Measurements from ENCODE around the gene SLC1A3. TPM values are rescaled to one million over a fixed set of nuclear protein-coding genes. Genes with fewer than 3 reads are reported as not detected.

Gene SLC1A3
- polyA plus RNA-seq, 1 donor, result 4.2 TPM

DNA sequence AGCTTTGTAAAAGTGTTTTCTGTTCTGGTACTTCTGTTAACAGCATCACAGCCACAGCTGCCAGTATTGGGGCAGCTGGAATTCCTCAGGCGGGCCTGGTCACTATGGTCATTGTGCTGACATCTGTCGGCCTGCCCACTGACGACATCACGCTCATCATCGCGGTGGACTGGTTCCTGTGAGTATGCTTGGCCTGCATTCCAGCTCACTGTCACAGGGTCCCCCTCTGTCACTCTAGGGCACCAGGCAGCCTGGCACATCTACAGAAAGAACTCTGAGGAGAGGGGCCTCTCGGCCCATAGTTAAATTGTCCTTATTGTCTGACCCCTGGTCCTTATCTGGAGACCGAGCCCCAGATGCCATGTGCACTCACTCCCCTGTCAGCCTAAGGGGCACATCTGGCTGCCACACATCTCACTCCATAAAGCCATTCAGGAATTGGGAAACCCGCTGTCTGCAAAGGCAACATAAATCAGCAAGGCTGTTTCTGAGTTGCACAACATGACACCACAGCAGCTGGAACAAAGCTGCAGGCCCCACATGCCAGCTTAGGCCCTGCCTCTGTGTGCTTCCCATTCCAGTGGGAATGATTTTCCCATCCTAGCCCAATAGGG, 77.5 kb downstream of the SLC1A3 start:
- no CpG with 5 or more reads among the region's 9 CpGs for WGBS (ENCODE audit: insufficient coverage, low lambda C conversion rate)
- Histone ChIP-seq H3K27me3 (ENCODE audit: control insufficient read depth, insufficient read depth, low read length) (no peaks in the 10 kb centered on the region), H3K36me3 (ENCODE audit: control insufficient read depth, insufficient read depth, low read length) (no peaks in the 10 kb centered on the region), H3K4me1 (ENCODE audit: control insufficient read depth, insufficient read depth, low read length) (no peaks in the 10 kb centered on the region), H3K27ac (ENCODE audit: low read length) (no peak overlapping the region), H3K9me3 (ENCODE audit: control insufficient read depth, low read depth, low read length) (no peaks in the 10 kb centered on the region), H3K4me3 (ENCODE audit: low read length) (no peak overlapping the region)
- DNase-seq, result no peak

DNA sequence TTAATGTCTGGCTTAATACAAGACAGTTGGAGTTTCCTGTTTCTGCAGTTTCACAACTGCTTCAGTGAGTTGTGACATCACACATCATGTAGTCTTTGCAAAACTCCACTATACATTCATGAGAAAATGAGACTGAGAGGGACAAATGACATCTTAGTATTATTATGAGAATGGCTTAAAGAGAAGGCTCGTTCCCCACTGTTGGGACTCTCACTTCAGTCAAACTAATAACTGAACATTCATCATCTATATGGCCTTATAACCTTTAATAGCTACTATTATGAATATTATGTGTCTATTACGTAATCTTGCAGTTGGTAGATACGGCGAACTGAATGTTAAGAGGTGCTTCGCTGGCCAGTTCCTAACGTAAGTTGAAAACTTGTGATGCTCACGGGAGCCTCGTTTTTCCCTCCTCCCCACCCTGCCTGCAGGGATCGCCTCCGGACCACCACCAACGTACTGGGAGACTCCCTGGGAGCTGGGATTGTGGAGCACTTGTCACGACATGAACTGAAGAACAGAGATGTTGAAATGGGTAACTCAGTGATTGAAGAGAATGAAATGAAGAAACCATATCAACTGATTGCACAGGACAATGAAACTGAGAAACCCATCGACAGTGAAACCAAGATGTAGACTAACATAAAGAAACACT, 79.4 kb downstream of the SLC1A3 start:
- Histone ChIP-seq H3K27ac (ENCODE audit: low read length) (no peak overlapping the region), H3K36me3 (ENCODE audit: control insufficient read depth, insufficient read depth, low read length) (no peaks in the 10 kb centered on the region), H3K9me3 (ENCODE audit: control insufficient read depth, low read depth, low read length) (no peaks in the 10 kb centered on the region), H3K27me3 (ENCODE audit: control insufficient read depth, insufficient read depth, low read length) (no peaks in the 10 kb centered on the region), H3K4me3 (ENCODE audit: low read length) (no peak overlapping the region), H3K4me1 (ENCODE audit: control insufficient read depth, insufficient read depth, low read length) (peaks cover 3% of the 10 kb centered on the region)
- no peak for DNase-seq
- WGBS (ENCODE audit: insufficient coverage, low lambda C conversion rate), result 87% methylated on average over 7 of the region's 13 CpGs

DNA sequence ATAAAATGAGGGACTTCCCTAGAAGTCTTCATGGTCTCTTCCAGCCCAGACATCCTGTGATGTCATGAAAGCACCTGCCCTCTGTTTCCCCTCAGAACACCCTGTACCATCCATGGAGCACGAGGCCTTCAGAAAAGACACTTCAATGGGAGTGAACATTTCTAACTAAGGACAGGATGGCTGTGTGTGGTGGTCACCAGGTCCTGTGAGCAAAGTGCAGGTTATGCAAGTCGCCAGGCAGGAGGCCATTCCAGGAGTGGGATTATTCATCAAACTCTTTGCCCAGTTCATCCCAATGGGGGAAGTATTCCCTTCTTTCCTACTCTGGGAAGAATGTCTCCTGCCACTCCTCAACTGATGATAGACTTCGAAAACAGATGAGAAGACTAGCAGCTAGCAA, 80.5 kb downstream of the SLC1A3 start:
- H3K4me3 ChIP-seq (ENCODE audit: low read length), result no peak overlapping the region
- H3K36me3 ChIP-seq (ENCODE audit: control insufficient read depth, insufficient read depth, low read length), result no peaks in the 10 kb centered on the region
- H3K27ac ChIP-seq (ENCODE audit: low read length), result no peak overlapping the region
- no peaks in the 10 kb centered on the region for H3K27me3 ChIP-seq (ENCODE audit: control insufficient read depth, insufficient read depth, low read length)
- WGBS (ENCODE audit: insufficient coverage, low lambda C conversion rate), result no CpG with 5 or more reads among the region's 3 CpGs
- H3K4me1 ChIP-seq (ENCODE audit: control insufficient read depth, insufficient read depth, low read length), result peaks cover 3% of the 10 kb centered on the region
- peak in 1 of 2 donors; percentile 19 for DNase-seq
- H3K9me3 ChIP-seq (ENCODE audit: control insufficient read depth, low read depth, low read length), result no peaks in the 10 kb centered on the region

DNA sequence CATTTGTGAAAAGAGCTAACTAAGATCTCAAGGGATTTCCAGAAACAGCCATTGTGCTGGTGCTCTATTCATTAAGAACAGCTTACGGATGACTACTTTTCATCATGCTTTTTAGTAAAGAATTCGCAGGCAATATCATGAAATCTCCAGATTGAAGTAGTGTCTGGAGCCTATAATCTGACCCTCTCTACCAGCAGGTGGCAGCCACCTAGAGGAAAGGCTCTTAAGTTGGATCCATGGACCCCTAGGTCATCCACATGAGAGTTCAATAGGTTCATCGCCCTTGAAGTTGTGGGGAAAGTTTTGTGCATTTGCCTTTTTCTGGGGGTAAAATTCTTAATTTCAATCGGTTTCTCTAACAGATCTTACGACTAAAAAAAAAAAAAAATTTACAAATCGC, 82.3 kb downstream of the SLC1A3 start:
- H3K9me3 ChIP-seq (ENCODE audit: control insufficient read depth, low read depth, low read length), result no peaks in the 10 kb centered on the region
- no peak for DNase-seq
- WGBS (ENCODE audit: insufficient coverage, low lambda C conversion rate), result 87% methylated on average over 3 of the region's 6 CpGs
- H3K4me3 ChIP-seq (ENCODE audit: low read length), result no peak overlapping the region
- H3K4me1 ChIP-seq (ENCODE audit: control insufficient read depth, insufficient read depth, low read length), result peaks cover 3% of the 10 kb centered on the region
- no peak overlapping the region for H3K27ac ChIP-seq (ENCODE audit: low read length)
- peaks cover 8% of the 10 kb centered on the region for H3K27me3 ChIP-seq (ENCODE audit: control insufficient read depth, insufficient read depth, low read length)
- H3K36me3 ChIP-seq (ENCODE audit: control insufficient read depth, insufficient read depth, low read length), result no peaks in the 10 kb centered on the region

DNA sequence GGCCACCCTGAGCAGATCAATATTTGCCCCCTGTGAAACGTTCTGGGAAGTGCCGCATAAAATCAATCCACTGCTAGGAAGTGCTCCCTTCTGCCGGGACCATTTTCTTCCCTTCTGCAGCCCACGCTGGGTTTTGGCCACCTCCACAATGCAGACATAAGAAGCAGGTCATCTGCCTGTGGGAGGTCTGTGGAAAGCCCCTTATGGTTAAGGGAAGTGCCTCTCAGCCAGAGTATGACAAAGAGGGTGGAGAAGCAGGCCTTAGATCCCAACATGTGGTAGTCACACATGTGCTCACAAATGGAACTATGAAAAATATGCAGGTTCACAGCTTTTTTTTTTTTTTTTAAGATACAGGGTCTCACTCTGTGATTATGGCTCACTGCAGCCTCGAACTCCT, 82.8 kb downstream of the SLC1A3 start:
- no peak overlapping the region for H3K4me3 ChIP-seq (ENCODE audit: low read length)
- no peak for DNase-seq
- H3K4me1 ChIP-seq (ENCODE audit: control insufficient read depth, insufficient read depth, low read length), result peaks cover 3% of the 10 kb centered on the region
- H3K36me3 ChIP-seq (ENCODE audit: control insufficient read depth, insufficient read depth, low read length), result no peaks in the 10 kb centered on the region
- no CpG with 5 or more reads among the region's 5 CpGs for WGBS (ENCODE audit: insufficient coverage, low lambda C conversion rate)
- H3K27ac ChIP-seq (ENCODE audit: low read length), result no peak overlapping the region
- no peaks in the 10 kb centered on the region for H3K9me3 ChIP-seq (ENCODE audit: control insufficient read depth, low read depth, low read length)
- H3K27me3 ChIP-seq (ENCODE audit: control insufficient read depth, insufficient read depth, low read length), result peaks cover 8% of the 10 kb centered on the region

DNA sequence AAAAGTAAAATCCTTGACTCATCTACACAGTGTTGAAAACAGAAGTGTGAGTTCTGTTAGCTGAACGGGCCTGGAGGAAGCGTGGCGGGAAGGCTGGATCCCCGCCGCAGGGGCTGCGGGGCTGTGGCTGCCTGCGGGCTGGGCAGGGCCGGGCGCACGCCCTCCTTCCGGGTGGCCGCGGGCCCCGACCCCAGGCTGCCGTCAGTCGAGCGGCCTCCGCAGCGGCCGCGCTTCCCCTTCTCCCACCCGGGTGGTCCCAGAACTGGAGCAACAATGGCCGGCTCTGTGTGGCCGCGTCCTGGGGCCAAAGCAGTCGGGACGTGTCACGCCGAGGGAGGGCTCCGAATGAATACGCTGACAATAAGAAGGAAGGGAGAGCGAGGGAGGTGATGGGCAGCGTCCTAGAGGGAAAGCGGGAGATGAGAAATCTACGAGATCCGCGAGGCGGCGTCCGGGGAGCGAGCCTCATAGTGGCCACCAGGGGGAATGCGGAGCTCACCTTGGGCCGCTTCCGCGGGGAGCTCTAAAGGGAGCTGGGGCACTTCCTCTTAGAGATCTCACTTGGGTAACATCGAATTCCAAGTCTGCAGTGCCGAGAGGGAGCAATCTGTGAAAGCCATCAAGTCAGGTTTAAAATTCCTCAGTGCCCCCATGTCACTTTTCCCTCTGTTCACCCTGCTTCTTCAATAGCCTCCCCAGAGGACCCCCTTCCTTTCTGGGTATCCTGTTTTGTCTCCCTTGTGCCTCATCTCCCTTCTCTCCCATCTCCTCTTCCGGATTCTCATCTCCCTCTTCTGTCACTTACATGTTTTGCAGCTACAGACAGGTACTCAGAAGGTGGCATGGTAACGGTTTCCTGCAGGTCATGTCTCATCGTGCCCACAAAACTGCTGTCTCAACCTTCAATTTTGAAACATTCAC, 83.9 kb downstream of the SLC1A3 start:
- Histone ChIP-seq H3K4me3 (ENCODE audit: low read length) (peak overlapping the region; percentile 57), H3K36me3 (ENCODE audit: control insufficient read depth, insufficient read depth, low read length) (no peaks in the 10 kb centered on the region), H3K27ac (ENCODE audit: low read length) (peak overlapping the region; percentile 32), H3K4me1 (ENCODE audit: control insufficient read depth, insufficient read depth, low read length) (peaks cover 3% of the 10 kb centered on the region), H3K9me3 (ENCODE audit: control insufficient read depth, low read depth, low read length) (no peaks in the 10 kb centered on the region), H3K27me3 (ENCODE audit: control insufficient read depth, insufficient read depth, low read length) (peaks cover 8% of the 10 kb centered on the region)
- WGBS (ENCODE audit: insufficient coverage, low lambda C conversion rate), result no CpG with 5 or more reads among the region's 50 CpGs
- DNase-seq, result peak; percentile 63 to 78

DNA sequence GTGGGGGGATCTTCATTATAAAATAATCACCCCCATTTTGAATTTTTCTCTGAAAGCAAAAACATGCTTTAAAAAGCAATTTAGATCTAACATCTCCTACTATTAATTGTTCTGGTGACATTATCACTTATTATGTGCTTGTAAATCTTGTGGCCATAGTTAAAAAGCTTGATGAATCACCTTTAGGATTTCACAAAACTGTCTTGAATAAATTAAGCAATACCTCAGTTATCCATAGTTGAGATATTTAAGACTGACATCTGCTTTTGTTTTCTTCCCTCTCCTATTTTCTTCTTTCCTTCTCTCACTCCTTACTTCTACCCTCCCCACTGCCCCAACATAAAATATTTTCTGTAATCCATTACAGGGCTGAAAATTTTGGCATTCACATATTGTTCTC, 84.8 kb downstream of the SLC1A3 start:
- DNase-seq, result no peak
- peaks cover 3% of the 10 kb centered on the region for H3K4me1 ChIP-seq (ENCODE audit: control insufficient read depth, insufficient read depth, low read length)
- no peaks in the 10 kb centered on the region for H3K36me3 ChIP-seq (ENCODE audit: control insufficient read depth, insufficient read depth, low read length)
- no peak overlapping the region for H3K27ac ChIP-seq (ENCODE audit: low read length)
- H3K27me3 ChIP-seq (ENCODE audit: control insufficient read depth, insufficient read depth, low read length), result peaks cover 8% of the 10 kb centered on the region
- H3K9me3 ChIP-seq (ENCODE audit: control insufficient read depth, low read depth, low read length), result no peaks in the 10 kb centered on the region
- no peak overlapping the region for H3K4me3 ChIP-seq (ENCODE audit: low read length)

DNA sequence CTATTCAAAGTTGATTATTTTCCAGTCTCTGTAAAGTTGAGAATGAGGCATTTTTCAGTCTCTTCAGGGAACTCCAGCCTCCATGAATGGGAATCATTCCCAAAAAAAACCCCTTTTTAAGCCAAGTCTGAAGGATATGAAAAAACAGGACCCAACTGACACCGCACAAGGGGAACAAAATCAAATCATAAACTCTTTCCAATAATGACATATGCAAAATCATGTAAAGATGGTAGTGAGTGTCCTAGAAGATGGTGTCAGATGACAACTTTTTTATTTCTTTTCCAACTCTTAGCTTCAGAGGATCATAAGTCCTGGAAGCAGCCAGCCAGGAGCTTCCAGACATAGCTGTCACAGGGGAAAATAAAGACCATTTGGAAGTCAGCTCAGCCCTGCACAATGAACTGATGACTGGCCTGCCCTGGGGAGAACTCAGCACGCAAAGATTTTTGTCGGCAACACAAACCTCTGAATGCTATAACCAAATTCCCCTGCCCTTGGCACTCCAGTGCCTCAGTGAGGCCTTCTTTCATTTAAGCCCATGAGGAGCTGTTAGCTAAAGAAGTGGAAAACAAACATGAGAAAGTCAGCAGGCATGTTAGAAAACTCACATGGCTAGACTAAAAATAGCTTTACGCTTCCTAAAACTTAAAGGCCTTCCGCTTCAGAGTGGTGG, 85.4 kb downstream of the SLC1A3 start:
- Histone ChIP-seq H3K36me3 (ENCODE audit: control insufficient read depth, insufficient read depth, low read length) (no peaks in the 10 kb centered on the region), H3K4me1 (ENCODE audit: control insufficient read depth, insufficient read depth, low read length) (peaks cover 3% of the 10 kb centered on the region), H3K9me3 (ENCODE audit: control insufficient read depth, low read depth, low read length) (no peaks in the 10 kb centered on the region), H3K27me3 (ENCODE audit: control insufficient read depth, insufficient read depth, low read length) (peaks cover 8% of the 10 kb centered on the region), H3K4me3 (ENCODE audit: low read length) (no peak overlapping the region), H3K27ac (ENCODE audit: low read length) (no peak overlapping the region)
- WGBS (ENCODE audit: insufficient coverage, low lambda C conversion rate), result 85% methylated on average over 4 of the region's 5 CpGs
- no peak for DNase-seq

DNA sequence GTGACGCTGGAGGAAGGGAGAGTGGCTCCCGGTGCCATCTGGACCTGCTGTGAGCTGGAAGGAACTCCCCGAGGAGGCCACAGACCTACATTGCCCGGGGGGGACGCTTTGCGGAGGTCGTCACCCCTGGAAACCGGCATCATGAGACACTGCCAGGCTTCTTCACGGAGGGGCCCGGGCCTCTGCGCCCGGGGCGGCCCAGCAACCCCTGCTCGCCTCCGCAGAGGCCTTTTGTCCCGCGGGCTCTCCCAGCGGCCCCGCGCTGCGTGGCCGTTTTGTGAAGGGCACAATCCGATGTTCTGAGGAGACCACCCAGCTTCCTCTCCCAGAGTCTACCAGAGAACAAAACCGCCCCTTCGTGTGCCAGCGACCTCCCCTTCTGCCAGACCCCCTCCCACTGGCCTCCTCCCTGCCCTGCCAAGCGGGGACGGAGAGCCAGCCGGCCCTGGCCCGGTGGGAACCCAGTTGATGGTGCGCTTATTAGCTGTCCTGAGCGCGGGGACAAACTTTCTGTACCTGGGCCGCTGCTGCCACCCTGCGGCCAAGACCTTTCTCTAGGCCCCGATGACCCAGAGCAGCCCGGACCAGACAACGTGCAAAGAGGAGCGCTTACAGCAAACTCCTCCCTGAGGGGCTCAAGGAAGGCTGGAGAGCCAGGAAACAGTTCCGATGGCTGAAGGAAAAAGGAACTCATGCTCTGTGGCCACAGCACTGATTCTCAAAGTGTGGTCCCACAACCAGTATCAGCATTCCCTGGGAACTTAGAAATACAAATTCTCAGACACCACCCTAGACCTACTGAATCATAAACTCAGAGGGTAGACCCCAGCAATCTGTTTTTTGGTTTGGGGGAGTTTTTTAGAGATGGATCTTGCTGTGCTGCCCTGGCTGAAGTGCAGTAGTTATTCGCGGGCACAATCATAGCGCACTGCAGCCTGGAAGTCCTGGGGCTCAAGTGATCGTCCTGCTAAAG, 86.7 kb downstream of the SLC1A3 start:
- peaks cover 3% of the 10 kb centered on the region for H3K4me1 ChIP-seq (ENCODE audit: control insufficient read depth, insufficient read depth, low read length)
- no peak overlapping the region for H3K27ac ChIP-seq (ENCODE audit: low read length)
- DNase-seq, result peak; percentile 57 to 62
- no CpG with 5 or more reads among the region's 44 CpGs for WGBS (ENCODE audit: insufficient coverage, low lambda C conversion rate)
- no peaks in the 10 kb centered on the region for H3K36me3 ChIP-seq (ENCODE audit: control insufficient read depth, insufficient read depth, low read length)
- no peaks in the 10 kb centered on the region for H3K9me3 ChIP-seq (ENCODE audit: control insufficient read depth, low read depth, low read length)
- H3K4me3 ChIP-seq (ENCODE audit: low read length), result no peak overlapping the region
- H3K27me3 ChIP-seq (ENCODE audit: control insufficient read depth, insufficient read depth, low read length), result peaks cover 8% of the 10 kb centered on the region

All from large intestine (tissue), 3 donors.